ENCODE results near the gene HBM.

DNA sequence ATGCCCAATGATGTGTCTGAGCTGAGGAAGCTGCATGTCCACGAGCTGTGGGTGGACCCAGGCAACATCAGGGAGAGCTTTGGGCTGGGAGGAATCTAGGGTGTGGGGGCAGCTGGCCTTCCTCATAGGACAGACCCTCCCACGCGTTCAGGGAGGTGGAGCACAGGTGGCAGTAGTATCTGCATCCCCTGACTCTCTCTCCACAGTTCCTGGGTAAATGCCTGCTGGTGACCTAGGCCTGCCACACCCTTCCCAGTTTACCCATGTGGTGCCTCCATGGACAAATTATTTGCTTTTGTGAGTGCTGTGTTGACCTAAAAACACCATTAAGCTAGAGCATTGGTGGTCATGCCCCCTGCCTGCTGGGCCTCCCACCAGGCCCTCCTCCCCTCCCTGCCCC is 3.2 kb downstream of the HBM start:
- TF ChIP-seq POLR2AphosphoS5 (IDR thresholded peaks at IDR 0.05) (no peak), CTCF (IDR thresholded peaks at IDR 0.05) (no peak)

Data from transverse colon (tissue), 4 donors.